Activated CD8-positive, alpha-beta memory T cell treated with anti-CD3 and anti-CD28 coated beads for 4 hours (primary cell): ENCODE measurements around the gene SMAD6.

Experiments
- DNase-seq, 2 donors: peaks; one replicate each; pipeline ENCODE4 v3.0.0-alpha.2; 2020; ENCODE audit warnings: low read depth in 2 of 2

The SMAD6 gene

DNA sequence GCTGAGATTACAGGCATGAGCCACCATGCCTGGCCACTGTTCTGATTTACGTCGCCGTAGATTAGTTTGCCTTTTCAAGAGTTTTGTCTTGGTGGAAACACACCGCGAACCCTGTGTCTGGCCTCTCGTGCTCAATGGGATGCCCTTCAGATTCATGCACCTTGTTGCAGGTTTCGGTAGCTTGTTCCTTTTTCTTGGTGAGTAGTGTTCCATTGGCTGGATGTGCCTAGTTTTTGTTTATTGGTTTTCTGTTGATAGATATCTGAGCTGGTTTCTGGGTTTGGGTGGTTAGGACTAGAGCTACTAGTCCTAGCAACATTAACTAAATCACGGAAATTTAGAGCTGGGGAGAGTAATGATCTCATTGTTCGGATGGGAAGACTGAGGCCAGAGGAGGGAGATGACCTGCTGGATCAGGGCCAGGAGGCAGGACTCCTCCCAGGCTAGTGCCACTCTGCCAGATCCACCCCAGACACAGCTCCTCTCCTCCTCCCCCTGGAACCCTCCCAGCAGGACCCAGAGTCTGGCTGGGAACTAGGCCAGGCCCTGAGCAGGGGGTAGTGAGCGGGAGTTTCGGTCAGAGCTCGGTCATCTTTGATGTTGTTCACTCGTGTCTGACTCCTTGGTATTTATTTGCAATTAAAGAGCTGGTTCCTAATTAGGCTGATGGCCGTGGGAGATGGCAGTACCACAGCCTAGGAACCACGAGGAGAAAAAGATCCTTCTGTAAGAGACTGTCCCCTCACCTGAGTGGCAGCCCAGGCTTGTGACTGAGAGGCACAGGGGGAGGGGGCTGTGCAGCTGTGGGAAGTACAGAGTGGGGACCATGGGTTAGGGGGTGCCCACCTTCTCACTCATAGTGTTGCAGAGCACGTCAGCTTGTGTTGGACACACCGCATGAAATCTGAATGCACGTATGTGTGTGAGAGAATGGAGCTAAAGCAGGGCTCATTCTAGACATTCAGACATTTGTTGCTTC lies 73.4 kb downstream of the SMAD6 start:
- DNase-seq: no peak

DNA sequence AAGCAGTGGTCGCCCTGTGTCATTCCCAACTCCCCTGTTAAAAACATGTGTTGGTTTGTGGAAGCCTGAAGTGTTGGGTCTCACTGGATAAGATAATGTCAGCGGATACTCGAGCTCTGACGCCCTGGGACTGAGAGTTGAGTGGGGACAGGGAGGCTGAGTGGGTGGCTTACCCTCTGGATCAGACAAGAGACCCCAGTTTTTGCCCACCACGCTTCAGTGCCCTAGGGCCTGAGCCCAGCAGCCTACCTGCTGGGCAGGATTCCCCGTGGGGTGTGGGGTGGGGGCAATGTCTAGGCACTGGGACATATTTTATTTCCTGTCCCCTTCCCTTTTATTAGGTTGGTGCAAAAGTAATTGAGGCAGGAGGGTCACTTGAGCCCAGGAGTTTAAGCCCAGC lies 75.0 kb downstream of the SMAD6 start:
- DNase-seq: no peak

DNA sequence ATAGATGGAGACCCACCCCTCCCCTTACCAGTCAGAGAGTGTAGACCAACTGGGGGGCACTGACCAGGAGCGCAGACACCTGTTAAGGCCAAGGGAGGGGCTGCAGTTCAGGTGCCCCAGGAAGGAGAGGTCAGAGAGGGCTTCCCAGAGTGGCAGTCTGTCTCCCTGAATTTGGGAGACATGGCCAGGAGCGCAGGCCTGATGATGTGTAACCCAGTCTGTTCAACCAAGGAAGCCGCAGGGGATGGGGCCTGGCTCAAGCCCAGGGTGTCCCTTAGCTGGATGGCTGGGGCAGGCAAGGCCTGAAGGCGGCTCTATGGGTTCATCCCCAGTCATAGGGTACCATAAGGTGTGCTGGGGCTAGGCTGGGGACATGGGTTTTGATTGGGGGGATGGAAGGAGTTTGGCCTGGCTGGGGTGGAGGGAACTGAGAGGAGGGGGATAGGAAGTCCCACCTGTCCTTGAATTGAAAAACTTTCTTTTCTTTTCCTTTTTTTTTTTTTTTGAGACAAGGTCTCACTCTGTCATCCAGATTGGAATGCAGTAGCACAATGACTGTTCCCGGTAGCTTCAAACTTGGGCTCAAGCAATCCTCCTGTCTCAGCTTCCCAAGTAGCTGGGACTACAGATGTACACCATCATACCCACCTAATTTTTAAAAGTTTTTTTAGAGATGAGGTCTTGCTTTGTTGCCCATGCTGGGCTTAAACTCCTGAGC lies 75.7 kb downstream of the SMAD6 start:
- DNase-seq: no peak

DNA sequence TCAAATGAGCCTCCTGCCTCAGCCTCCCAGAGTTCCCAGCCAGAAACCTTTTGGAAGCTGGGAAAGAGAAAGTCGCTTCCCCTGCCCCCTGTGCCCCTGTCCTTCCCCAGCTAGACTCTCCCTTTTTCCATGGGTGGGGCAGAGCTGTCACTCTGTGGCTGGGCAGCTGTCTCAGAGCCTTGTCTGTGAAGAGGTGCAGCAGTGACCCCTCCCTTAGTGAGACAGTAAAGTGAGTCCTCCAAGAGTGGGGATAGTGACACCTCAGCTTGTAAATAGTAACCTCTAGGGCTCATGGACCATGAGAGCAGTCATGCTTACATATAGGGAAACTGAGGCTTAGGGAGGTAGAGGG lies 76.3 kb downstream of the SMAD6 start:
- DNase-seq: no peak

DNA sequence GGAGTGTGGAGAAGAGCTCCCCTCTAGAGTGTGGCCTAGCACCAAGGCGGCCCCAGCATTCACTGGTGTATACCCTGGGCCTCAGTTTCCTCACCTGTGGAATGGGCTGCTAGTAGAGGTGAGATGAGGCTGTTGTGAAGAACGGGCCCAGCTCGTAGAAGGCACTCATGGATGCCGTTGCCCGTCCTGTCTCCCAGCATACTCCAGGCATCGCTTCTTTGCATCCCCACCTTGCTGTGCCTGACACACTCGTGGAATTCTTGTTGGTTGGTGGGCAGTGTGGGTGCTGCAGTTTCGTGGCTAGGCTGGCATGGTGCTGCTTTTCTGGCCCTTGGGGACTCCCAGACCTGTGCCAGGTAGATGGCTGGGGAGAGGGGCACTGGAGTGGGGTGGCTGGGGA lies 76.7 kb downstream of the SMAD6 start:
- DNase-seq: no peak

DNA sequence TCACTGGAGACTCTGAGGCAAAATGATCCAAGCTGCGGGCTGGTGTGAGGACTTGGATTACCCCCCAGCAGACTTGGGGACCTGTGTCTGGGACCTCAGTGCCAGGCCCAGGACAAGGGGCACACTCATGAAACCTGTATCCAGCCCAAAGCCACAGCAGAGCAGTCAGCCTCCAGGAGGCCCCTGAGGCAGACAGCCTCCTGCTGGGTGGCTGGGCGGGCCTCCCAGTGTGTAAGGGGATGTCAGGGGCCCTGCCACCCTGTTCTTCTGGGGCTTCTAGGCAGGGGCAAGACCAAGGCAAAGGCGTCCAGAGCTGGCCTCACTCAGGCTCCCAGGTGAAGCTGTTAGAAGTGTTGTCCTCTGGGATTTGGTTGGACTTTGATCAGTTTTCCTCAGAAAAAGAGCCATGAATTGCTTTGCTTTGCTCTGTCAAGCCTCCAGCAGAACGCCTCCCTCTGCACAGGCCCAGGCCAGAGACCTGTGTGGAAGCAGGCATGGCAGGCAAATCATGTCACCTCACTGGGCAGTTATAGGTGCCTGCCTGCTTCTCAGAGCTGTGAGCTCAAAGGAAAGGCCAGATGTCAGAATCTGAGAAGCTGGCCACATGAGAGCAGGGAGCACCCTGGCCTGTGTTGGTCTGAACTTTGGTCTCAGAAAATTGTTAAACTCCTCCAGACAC lies 77.4 kb downstream of the SMAD6 start:
- no peak for DNase-seq

DNA sequence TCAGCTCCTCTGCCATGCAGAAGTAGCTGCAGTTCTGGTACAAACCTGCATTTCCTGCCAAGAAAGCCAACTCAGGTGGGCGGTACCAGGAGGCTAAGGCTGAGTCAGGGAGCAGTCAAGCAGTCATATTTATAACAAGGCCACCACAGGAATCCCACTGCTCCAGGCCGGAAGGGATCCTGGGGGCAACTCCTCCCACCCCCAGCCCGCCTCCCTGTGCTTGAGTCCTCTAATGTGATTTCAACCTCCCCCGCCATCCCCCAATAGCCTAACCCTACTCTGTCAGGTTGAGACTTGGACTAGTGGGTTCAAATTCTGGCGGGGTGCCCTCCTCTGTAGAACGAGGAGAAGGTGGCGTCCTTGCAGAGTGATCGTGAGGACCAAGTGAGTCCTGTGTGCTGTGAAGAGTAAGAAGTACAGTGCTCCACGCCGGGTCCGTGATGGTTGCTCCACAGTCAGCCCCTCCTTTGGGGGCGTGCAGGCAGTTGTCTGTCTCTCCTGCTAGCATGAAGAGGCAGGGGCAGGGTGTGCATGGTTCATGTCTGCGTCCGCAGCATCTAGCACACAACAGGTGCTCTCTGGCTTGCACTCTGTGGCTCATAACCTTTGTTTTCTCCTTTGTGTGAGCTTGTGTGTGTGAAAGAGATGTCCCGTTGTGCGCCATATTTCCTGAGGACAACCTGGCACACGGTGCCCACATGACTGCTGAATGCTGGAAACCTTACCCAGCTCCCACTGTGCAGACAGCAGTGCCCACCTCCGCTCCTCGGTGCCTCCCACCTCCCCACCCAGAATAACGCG lies 78.3 kb downstream of the SMAD6 start:
- DNase-seq: no peak

DNA sequence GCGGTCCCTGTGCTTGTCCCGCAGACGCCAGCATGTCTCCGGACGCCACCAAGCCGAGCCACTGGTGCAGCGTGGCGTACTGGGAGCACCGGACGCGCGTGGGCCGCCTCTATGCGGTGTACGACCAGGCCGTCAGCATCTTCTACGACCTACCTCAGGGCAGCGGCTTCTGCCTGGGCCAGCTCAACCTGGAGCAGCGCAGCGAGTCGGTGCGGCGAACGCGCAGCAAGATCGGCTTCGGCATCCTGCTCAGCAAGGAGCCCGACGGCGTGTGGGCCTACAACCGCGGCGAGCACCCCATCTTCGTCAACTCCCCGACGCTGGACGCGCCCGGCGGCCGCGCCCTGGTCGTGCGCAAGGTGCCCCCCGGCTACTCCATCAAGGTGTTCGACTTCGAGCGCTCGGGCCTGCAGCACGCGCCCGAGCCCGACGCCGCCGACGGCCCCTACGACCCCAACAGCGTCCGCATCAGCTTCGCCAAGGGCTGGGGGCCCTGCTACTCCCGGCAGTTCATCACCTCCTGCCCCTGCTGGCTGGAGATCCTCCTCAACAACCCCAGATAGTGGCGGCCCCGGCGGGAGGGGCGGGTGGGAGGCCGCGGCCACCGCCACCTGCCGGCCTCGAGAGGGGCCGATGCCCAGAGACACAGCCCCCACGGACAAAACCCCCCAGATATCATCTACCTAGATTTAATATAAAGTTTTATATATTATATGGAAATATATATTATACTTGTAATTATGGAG lies 79.1 kb downstream of the SMAD6 start:
- no peak for DNase-seq

DNA sequence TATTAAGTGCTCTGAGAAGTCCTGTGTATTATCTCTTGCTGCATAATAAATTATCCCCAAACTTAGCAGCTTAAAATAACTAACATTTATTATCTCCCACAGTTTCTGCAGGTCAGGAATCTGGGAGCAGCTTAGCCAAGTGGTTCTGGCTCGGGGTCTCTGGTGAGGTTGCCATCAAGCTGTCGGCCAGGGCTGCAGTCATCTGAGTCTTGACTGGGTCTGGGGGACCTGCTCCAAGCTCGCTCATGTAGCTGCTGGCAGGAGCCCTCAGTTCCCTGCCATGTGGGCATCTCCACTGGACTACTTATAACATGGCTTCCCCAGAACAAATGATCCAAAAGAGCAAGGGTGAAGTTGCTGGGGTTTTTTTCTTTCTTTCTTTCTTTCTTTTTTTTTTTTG lies 80.7 kb downstream of the SMAD6 start:
- no peak for DNase-seq

DNA sequence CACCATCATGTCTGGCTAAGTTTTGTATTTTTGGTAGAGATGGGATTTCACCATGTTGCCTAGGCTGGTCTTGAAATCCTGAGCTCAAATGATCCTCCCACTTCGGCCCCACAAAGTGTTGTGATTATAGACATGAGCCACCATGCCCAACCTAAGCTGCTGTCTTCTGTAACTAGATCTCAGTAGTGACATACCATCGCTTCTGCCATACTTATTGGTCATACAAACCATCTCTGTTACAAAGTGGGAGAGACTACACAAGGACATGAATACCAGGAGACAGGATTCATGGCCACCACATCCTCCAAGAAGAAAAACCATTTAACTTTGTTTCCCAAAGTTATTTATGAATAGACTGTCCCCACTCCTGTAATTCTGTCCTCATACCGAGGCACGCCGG lies 81.3 kb downstream of the SMAD6 start:
- no peak for DNase-seq

DNA sequence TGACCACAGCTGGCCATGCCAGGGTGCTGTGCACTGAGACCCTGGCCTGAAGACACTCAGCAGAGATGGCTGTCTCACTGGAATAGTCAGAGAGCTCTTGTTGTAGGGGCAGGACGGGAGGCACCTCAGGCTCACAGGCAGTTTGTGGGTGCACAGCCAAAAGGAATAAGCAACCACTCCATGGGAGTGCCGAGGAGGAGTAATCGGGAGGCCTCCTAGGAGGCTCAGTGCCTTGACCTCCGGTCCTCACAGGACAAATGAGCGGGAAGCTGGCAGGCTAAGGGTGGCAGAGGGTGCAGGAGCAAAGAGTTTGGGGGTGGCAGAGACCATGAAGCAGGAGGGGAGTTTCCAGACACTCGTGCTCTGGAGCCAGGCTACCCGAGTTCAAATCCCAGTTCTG lies 81.7 kb downstream of the SMAD6 start:
- no peak for DNase-seq

DNA sequence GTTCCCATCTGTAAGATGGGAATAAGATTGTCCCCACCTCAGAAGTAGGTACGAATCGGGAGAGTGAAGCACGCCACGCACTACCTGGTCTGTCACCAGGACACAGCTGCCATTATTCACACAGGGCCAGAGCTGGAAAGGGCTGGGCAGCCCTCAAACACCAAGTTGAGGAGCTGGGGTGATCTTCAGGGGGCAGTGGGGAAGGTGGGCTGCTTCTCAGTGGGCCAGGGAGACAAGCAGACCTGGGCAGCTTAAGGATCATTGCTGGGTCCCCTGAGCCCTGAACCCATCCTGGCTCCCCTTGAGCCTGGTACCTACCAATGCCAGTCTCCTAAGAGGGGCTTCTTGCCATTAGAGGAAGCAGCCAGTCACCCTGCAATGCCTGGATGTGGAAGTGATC lies 82.1 kb downstream of the SMAD6 start:
- no peak for DNase-seq

DNA sequence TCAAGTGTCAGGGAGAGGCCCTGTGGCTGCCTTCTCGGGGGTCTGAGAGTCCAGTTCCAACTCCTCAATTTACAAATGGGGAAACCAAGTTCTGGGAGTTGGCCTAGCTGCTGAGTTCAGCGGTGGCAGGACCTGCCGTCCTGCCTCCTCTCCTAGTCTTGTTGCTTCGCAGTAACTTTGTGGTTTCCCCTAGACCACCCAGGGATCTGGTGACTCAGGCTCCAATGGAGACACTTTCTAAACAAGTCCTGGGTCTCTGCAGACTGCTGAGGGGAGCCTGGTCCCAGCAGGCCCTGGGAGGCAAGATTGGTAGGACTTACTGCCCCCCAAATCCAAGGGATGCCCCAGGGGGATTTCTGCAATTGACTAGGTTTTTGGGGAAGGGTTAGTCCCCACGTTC lies 83.6 kb downstream of the SMAD6 start:
- DNase-seq: no peak

DNA sequence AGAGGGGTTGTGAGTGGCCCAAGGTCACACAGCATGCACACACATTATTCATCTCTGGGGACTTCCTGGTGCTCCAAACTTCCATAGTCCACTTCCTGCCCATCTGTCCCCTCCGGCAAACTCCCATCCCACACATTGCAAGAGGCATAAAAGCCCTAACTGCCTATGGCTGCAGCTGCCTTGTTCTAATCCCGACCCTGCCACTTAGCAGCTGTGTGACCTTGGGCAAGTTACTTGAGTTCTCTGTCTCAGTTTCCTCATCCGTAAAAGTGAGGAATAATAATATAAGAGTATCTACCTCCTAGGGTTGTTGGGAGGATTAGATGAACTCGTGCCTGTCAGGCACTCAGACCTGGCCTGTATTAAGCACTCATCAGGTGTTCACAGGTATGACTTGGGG lies 84.2 kb downstream of the SMAD6 start:
- DNase-seq: no peak

DNA sequence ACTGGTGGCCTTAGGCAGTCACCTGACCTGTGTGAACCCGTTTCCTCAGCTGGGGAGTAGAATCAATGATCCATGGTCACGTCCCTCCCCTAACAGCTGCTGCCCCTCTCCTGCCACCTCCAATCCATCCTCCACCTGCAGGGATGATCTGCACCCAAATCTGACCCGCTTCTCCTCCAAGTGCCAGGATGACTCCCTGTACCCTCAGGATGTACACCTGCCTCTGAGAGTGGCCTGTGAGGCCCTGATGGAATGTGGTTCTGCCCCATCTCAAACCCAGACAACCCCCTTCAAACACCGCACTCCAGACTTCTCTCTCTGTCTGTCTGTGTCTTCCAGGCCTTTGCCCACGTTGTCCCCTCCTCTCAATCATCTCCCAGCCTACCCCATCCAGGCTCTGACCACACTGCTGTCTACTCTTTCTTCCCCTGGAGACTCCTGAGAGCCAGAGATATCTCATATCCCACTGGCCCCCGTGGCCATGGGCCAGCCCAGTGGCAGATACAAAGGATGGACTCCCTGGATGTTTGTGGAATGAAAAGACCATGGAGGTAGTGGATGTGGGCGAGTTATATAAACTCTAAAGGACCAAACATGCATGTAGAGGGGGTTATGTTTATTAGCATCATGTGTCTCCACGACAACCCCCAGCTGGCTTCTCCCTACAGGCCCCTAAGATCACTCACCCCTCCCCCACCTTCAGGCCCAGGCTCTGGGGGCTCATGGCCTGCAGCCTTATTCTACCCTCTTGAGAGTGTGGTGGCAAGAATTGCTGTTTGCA lies 84.9 kb downstream of the SMAD6 start:
- DNase-seq: no peak

DNA sequence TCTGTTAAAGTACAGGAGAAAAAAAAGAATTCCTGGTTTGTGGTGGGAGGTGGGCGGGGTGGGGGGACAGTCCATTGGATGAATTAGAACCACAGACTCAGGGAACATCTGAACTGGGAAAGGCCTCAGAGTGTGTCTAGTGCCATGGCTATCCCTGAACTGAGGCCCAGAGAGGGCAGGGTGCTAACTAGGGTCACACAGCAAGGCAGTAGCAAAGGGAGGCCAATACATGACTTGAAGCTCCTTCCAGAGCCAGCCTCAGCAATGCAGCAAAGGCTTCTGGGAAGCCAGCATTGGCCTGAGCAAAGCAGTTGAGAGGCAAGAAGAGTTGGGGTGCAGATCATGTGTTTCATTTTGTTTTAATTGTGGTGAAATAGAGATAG lies 85.4 kb downstream of the SMAD6 start:
- no peak for DNase-seq

DNA sequence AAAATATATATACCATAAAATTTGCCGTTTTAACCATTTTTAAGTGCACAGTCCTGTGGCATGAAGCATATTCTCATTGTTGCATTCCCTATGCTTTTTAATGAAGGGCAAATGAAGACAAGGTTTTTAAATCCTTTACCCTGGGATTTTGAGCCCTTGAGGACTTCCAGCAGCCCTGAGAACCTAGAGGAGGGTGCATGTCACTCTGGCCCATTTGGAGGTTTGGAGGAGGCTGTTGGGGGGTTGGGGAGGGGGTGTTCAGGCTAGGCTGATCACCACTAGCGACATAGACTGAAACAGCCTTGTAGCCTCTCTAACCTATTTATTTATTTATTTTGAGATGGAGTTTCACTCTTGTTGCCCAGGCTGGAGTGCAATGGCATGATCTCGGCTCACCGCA lies 86.0 kb downstream of the SMAD6 start:
- DNase-seq: no peak

DNA sequence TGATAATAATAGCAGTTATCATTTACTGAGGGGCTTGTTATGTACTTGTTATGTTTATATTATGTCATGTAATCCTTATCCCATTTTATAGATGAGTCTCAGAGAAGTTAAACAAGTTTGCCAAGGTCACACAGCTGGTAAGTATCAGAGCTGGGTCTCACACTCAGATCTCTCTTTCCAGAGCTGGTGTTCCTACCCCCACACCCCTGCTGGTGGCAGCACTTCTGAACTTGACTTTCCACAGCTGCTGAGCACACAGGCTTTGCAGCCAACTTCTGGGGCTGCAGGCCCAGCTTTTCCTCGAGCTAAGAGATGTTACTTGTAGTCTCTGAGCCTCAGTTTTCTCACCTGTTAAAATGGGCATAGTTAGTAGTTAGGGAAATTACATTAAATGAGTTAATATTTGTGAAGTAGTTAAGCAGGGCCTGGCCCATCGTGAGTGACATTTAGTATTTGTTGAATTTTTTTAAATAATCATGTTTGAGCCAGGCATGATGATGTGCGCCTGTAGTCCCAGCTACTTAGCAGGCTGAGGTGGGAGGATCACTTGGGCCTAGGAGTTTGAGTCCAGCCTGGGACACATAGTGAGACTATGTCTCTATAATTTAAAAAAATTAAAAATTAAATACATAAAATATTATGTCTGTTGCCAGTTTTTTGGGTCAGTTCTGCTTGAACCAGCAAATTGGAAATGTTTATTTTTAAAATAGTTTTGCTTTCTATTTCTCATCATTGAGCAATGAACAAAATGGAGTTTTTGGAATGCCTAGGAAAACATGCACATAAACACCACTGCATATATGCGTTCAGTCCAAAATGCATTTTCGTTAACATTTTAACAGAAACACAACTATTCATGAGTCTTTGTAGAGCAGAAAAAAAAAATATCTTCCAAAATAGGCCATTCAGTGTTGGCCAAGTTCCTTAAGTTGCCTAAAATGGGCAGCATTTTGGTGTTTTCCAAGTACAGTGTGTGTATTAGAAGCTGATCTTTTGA lies 87.3 kb downstream of the SMAD6 start:
- no peak for DNase-seq

DNA sequence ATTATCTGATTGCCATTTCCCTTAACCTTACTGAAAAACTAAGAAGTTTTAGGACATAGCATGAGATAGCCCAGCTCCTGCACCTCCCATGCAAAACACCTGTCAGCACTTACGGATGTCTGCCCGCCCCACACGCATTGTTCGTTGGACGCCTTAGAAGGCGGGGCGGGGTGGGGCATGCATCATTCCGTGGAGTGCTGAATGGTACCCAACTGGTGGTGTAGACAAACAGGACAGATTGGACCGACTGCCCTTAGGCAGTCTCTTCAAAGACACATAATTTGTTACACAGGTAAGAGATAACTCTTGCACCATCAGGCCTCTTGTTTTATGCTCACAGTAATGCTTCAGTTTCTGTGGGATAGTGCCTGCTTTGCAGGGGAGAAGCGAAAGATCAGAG lies 93.8 kb downstream of the SMAD6 start:
- no peak for DNase-seq
